Measurements from ENCODE around the gene AOC1.

The AOC1 gene

DNA sequence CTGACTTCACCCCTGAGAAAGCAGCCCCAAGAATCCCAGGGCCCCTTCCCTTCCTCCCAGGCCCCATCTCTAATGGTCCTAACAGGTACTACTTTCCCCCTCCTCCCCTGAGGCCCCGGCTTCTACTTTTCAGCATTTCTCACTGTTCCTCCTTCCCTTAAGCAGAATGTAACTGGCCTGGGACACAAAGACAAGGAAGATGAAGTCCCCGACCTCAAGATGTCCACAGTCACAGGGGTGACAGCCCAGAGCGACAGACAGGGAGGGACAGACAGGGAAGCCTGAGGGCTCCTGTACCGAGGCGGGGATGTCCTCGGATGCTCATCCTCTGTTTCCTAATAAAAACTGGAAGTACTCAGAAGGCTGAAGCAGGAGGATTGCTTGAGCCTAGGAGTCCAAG, 11.6 kb downstream of the AOC1 start:
- Mint-ChIP-seq H3K4me1 (no peaks in the 10 kb centered on the region), H3K4me3 (no peak overlapping the region), H3K9me3 (no peaks in the 10 kb centered on the region), H3K27me3 (peaks cover 39% of the 10 kb centered on the region), H3K36me3 (peaks cover 5% of the 10 kb centered on the region), H3K27ac (no peak overlapping the region)
- ATAC-seq, result no peak

DNA sequence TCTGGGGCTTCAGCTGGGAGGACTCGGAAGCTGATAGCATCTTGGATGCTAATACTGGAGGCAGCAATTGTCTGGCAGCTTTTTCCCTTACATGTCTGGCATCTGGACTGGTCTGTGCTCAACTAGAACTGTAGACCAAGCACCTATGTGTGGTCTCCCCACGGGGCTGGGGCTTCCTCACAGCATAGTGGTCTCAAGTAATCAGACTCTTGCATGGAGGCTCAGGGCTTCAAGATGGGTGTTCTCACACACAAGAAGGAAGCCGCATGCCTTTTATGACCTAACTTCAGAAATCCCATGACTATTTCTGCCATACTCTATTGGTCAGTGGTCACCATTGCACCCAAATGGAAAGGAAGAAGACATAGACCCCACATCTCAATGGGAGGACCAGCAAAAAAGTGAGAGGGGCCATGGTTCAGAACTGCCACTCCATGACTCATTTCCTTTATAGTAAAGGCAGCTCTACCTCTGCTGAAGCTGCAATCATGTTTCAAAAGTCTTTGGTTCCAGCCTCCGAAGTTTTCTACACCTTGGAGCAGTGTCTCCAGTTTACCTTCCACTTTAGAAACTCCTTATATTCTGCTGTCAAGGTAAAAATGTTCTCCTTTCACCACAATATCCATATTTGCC, 14.7 kb downstream of the AOC1 start:
- peaks cover 4% of the 10 kb centered on the region for H3K36me3 Mint-ChIP-seq
- no peaks in the 10 kb centered on the region for H3K4me1 Mint-ChIP-seq
- H3K4me3 Mint-ChIP-seq, result no peak overlapping the region
- H3K27me3 Mint-ChIP-seq, result peaks cover 37% of the 10 kb centered on the region
- no peaks in the 10 kb centered on the region for H3K9me3 Mint-ChIP-seq
- ATAC-seq, result no peak
- H3K27ac Mint-ChIP-seq, result no peak overlapping the region

DNA sequence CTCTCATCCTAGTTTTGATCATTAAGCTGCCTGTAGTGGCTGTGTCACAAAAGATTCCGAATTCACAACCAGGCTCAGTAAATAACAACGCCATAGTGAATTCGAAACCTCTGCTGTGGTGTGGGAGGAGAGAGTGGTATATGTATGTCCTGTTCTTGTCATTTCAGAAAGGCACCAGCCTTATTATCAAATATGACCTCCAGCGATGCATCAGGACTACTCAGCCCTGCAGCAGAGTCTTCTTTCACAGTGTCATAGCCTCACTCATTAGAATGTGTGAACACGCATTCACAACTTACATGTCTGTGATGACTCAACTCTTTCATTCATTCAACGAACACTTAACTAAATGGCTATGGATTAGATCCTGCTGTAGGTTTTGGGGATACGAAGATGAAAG, 15.3 kb downstream of the AOC1 start:
- H3K9me3 Mint-ChIP-seq, result no peaks in the 10 kb centered on the region
- H3K27me3 Mint-ChIP-seq, result peaks cover 31% of the 10 kb centered on the region
- no peak overlapping the region for H3K27ac Mint-ChIP-seq
- H3K4me1 Mint-ChIP-seq, result no peaks in the 10 kb centered on the region
- no peaks in the 10 kb centered on the region for H3K36me3 Mint-ChIP-seq
- H3K4me3 Mint-ChIP-seq, result no peak overlapping the region
- no peak for ATAC-seq

DNA sequence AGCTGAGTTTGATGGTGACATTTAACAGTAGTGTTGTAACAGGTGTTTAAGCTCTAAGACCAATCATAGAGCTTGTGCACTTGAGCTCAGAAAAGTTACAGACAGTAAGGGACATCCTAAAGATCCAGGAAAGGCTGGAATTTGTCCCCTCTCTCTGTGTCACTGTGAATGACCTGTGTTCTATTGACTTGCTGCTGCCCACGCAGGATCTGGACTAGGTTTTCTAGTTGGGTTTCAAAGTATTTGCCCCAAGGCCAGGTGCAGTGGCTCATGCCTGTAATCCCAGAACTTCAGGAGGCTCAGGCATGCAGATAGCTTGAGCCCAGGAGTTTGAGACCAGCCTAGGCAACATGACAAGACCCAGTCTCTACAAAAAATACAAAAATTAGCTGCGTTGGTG, 17.1 kb downstream of the AOC1 start:
- H3K4me3 Mint-ChIP-seq, result no peak overlapping the region
- no peaks in the 10 kb centered on the region for H3K4me1 Mint-ChIP-seq
- ATAC-seq, result no peak
- no peaks in the 10 kb centered on the region for H3K9me3 Mint-ChIP-seq
- H3K36me3 Mint-ChIP-seq, result no peaks in the 10 kb centered on the region
- H3K27me3 Mint-ChIP-seq, result peaks cover 16% of the 10 kb centered on the region
- no peak overlapping the region for H3K27ac Mint-ChIP-seq

DNA sequence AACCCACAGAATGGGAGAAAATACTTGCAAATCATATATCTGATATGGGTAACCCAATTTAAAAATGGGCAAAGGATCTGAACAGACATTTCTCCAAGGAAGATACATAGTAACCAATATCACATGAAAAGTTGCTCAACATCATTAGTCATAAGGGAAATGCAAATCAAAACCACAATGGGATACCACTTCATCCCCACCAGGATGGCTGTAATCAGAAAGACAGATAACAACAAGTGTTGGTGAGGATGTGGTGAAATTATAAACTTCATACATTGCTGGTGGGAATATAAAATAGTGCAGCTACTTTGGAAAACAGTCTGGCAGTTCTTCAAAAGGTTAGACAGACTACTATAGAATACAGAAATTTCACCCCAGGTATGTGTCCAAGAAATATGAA, 19.3 kb downstream of the AOC1 start:
- no peak overlapping the region for H3K4me3 Mint-ChIP-seq
- no peak for ATAC-seq
- H3K9me3 Mint-ChIP-seq, result no peaks in the 10 kb centered on the region
- H3K4me1 Mint-ChIP-seq, result peaks cover under 1% of the 10 kb centered on the region
- H3K27ac Mint-ChIP-seq, result no peak overlapping the region
- peaks cover 16% of the 10 kb centered on the region for H3K27me3 Mint-ChIP-seq
- no peaks in the 10 kb centered on the region for H3K36me3 Mint-ChIP-seq

DNA sequence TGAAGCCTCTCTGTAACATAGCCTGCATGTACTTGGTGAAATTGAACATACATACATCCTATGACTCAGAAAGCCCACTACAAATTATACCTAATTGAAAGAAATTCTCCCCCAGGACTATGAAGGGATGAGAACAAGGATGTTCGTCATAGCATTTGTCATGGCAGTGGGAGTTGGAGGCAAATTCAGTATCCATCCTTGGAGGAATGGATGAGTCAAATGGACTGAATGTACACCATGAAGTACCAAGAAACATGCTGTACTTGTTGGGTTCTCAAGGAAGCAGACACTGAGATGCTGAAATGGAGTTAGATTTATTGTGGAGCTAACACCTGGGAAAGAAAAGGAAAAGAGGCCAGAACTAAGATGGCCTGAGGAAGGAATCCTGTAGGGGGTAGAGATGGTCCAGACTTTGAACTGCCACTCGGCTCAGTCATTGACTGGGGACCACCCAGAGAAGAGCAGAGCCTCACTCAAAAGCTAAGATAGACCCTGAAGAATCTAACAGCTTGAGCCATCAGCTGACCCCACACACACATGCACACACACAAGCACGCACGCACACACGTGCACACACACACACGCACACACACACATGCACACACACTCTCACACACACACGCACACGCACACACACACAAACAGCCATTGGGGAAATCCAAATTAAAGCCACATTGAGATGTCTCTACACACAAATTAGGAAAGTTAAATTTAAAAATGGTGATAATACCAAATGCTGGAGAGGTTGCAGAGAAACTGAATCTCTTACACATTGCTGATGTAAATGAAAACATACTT, 22.3 kb downstream of the AOC1 start:
- no peak for ATAC-seq
- Mint-ChIP-seq H3K27ac (no peak overlapping the region), H3K4me1 (peaks cover 15% of the 10 kb centered on the region), H3K27me3 (no peaks in the 10 kb centered on the region), H3K4me3 (no peak overlapping the region), H3K36me3 (no peaks in the 10 kb centered on the region), H3K9me3 (peaks cover 7% of the 10 kb centered on the region)

DNA sequence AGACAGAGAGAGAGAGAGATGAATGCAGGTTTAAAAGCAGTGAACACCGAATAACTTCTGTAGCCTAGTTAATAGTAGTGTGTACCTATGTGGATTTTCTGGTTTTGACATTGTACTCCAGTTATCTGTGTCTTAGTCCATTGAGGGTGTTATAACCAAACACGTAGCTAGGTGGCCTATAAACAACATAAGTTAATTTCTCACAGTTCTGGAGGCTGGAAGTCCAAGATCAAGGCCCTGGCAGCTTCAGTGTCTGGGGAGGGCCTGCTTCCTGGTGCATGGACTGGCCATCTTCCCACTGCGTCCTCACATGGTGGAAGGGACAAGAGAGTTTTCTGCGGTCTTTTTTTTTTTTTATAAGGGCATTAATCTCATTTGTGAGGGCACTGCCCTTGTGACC, 23.5 kb downstream of the AOC1 start:
- peaks cover 15% of the 10 kb centered on the region for H3K4me1 Mint-ChIP-seq
- peaks cover 18% of the 10 kb centered on the region for H3K9me3 Mint-ChIP-seq
- no peak overlapping the region for H3K4me3 Mint-ChIP-seq
- no peak overlapping the region for H3K27ac Mint-ChIP-seq
- H3K27me3 Mint-ChIP-seq, result no peaks in the 10 kb centered on the region
- peaks cover 9% of the 10 kb centered on the region for H3K36me3 Mint-ChIP-seq
- ATAC-seq, result no peak

DNA sequence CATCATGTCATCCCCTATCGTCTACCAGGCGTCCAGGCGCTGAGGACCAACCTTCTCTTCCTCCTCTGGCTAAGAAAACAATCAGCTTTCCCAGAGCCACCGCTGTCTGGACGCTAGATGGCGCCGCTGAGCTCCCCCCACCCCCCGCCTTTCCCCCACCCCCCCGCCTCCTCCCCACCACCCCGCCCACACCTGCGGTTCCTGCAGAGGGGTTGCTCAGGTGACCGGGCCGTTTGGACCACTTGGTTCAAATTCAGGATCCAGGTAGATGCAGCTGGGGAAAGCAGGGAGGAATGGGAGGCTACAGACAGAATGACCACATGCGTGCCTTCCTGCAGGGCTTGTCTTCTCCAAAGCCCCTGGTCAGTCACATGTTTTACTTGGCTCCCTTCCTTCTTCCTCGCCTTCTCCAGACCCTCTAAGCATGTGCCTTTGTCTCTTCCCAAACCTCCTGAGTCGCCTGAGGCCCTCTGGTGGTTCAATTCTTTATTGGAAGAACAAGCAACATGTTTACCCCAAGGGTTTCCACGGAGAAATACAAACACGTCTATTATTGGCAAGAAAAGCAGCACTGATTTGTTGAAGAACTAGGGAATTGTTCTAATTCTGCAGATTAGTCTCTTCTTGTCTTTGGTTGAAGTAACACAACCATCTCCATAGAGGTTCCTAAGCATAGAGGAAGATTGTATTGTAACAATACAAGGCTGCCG, 24.7 kb downstream of the AOC1 start:
- H3K4me1 Mint-ChIP-seq, result peaks cover 15% of the 10 kb centered on the region
- H3K9me3 Mint-ChIP-seq, result peaks cover 22% of the 10 kb centered on the region
- H3K36me3 Mint-ChIP-seq, result peaks cover 13% of the 10 kb centered on the region
- H3K27ac Mint-ChIP-seq, result no peak overlapping the region
- H3K4me3 Mint-ChIP-seq, result no peak overlapping the region
- no peak for ATAC-seq
- no peaks in the 10 kb centered on the region for H3K27me3 Mint-ChIP-seq

DNA sequence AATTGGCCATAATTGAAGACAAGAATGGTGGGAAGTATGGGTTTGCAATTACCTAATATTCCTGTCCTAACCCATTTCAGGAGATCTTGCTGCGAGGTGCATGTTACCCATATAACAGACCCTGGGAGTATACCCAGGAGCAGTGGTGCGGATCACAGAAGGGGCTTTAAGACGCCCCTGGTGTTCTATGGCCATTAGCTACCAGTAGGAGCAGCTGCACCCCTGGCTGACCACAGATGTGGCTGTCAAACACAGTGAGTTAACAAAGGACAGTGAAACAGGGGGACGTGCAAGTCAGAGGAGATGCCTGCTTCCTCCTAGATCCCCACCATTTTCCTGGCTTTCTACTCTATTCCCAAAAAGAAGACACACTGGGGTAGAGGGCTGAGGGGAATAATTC, 25.2 kb downstream of the AOC1 start:
- peaks cover 27% of the 10 kb centered on the region for H3K9me3 Mint-ChIP-seq
- no peak overlapping the region for H3K4me3 Mint-ChIP-seq
- no peak overlapping the region for H3K27ac Mint-ChIP-seq
- no peaks in the 10 kb centered on the region for H3K27me3 Mint-ChIP-seq
- ATAC-seq, result no peak
- peaks cover 18% of the 10 kb centered on the region for H3K36me3 Mint-ChIP-seq
- peaks cover 15% of the 10 kb centered on the region for H3K4me1 Mint-ChIP-seq

DNA sequence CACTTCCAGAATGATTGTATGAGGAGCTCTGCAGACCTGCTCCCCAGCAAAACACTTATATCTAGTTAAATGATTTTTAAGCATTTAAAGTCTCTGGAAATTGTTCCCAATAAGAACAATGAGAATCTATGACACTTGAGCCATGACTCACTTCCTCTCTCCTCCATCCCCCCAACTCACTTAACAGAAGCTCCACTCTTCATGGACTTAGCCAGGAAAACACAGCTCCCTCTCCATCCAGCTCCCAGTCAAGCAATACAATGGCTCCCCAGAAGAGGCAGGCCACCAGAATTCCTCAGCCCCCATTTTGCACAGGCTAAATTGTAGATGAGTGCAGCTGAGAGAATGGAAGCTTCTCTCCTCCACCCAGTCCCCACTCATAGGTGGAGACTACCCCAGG, 27.0 kb downstream of the AOC1 start:
- Mint-ChIP-seq H3K27me3 (no peaks in the 10 kb centered on the region), H3K4me3 (no peak overlapping the region), H3K4me1 (peaks cover 15% of the 10 kb centered on the region), H3K9me3 (peaks cover 36% of the 10 kb centered on the region), H3K27ac (no peak overlapping the region), H3K36me3 (peaks cover 30% of the 10 kb centered on the region)
- no peak for ATAC-seq

DNA sequence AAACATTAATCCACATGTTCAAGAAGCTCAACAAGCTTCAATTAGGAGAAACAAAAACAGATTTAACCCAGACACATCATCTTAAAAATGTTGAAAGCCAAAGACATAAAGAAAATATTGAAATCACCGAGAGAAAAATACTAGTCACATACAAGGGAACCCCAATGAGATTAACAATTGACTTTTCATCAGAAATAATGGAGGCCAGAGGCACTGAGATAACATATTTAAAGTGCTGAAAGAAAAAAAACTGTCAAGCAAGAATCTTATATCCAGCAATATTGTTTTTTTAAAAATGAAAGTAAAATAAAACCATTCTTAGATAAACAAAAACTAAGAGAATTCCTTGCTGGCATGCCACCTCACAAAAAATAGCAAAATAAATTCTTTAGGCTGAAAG, 28.9 kb downstream of the AOC1 start:
- no peak overlapping the region for H3K27ac Mint-ChIP-seq
- no peak overlapping the region for H3K4me3 Mint-ChIP-seq
- peaks cover 15% of the 10 kb centered on the region for H3K4me1 Mint-ChIP-seq
- no peak for ATAC-seq
- H3K27me3 Mint-ChIP-seq, result no peaks in the 10 kb centered on the region
- H3K36me3 Mint-ChIP-seq, result peaks cover 44% of the 10 kb centered on the region
- peaks cover 46% of the 10 kb centered on the region for H3K9me3 Mint-ChIP-seq

DNA sequence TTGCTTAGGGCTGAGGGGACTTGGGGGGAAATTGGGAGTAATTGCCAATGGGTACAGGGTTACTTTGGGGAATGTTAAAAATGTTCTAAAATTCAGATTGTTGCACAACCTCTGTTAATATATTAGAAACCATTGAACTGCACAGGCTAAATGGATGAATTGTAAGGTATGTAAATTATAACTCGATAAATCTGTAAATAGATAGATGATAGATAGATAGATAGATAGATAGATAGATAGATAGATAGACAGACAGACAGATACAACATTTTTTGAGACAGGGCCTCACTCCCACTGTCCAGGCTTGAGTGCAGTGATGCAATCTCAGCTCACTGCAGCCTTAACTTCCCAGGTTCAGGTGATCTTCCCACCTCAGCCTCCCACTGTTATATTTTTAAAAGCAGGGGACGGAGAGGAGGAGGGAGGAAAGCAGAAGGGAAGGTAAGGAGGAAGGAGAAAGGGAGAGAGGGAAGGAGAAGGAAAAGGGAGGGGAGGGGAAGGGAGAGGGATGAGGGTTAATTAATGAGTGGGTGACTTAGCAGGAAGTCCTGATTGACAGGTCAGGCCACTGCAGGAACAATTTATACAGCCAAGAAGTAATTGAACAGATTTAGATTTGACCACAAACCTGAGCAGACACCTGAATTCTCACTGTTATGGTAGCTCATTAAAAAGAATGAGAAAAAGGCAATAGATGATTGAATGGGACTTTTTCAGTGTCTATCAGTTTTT, 38.7 kb downstream of the AOC1 start:
- Mint-ChIP-seq H3K4me3 (no peak overlapping the region), H3K36me3 (peaks cover 17% of the 10 kb centered on the region), H3K9me3 (peaks cover 12% of the 10 kb centered on the region), H3K4me1 (peaks cover 30% of the 10 kb centered on the region), H3K27me3 (no peaks in the 10 kb centered on the region), H3K27ac (peak overlapping the region; percentile 26)
- peak; percentile 16 for ATAC-seq

DNA sequence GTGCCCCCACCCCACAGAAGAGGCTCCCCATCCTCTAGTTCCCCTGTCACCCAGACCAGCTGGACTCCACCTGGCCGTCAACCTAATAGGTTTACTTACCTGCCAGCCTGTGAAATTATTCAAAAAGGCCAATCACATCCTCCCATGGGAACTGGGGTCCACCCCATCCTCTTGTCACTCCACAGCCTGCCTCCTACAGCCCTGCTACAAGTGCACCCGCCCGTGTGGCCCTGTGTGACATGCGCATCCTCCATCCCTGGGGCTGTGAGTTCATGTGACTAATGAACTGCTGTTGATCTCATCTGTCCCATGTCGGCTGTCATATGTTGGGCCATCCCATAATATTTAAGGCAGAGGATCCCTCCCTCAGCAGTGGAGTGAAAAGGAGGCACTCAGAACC, 39.4 kb downstream of the AOC1 start:
- H3K27me3 Mint-ChIP-seq, result no peaks in the 10 kb centered on the region
- H3K4me1 Mint-ChIP-seq, result peaks cover 37% of the 10 kb centered on the region
- H3K4me3 Mint-ChIP-seq, result no peak overlapping the region
- H3K36me3 Mint-ChIP-seq, result peaks cover 17% of the 10 kb centered on the region
- ATAC-seq, result peak; percentile 76
- peak overlapping the region; percentile 29 for H3K27ac Mint-ChIP-seq
- peaks cover 12% of the 10 kb centered on the region for H3K9me3 Mint-ChIP-seq

DNA sequence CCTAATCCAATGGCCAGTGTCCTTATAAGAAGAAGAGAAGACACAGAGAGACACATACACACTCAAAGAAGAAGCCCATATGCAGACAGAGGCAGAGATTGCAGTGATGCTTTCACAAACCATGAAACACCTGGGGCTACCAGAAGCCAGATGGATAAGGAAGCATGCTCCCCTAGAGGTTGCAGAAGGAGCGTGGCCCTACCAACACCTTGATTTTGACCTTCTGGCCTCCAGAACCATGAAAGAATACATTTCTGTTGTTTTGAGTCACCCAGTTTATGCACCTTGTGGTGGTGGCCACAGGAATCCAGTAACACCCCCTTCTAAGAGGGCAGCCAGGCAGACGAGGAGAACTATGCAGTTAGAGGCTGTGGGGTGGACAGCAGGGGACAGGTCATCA, 43.5 kb downstream of the AOC1 start:
- H3K9me3 Mint-ChIP-seq, result peaks cover 5% of the 10 kb centered on the region
- no peak overlapping the region for H3K4me3 Mint-ChIP-seq
- no peaks in the 10 kb centered on the region for H3K27me3 Mint-ChIP-seq
- peaks cover 66% of the 10 kb centered on the region for H3K4me1 Mint-ChIP-seq
- H3K27ac Mint-ChIP-seq, result peak overlapping the region; percentile 83
- ATAC-seq, result no peak
- peaks cover 6% of the 10 kb centered on the region for H3K36me3 Mint-ChIP-seq

DNA sequence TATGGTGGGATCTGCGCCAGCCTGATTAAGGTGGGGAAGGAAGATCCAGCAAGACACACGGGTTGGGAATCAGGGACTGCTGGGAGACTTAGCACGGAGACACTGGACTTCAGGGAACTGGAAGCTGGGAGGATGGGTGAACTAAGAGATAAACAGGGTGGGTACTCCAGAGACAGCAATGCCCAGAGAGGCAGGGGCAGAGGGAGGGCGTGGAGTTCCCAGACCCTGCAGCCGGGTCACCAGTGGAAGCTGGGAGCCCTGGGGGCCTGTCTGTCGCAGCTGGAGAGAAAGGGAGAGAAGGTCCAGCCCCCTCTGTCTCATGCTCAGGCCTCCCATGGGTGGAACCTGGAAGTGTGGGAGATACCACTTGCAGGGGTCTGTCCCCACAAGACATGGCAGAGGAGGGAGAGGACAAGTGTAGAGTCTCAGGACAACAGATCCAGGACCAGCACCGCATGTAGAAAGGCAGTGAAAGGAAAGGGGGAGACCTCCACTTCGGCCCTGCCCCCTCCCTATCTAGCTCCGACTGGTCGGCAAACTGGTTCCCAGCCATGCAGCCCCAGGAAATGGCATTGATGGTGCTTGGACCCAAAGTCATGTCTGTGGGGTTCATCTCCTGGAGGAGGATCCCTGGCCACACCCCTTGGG, 44.4 kb downstream of the AOC1 start:
- Mint-ChIP-seq H3K36me3 (peaks cover 6% of the 10 kb centered on the region), H3K9me3 (peaks cover 5% of the 10 kb centered on the region), H3K4me3 (no peak overlapping the region), H3K27me3 (no peaks in the 10 kb centered on the region), H3K4me1 (peaks cover 66% of the 10 kb centered on the region), H3K27ac (peak overlapping the region; percentile 83)
- ATAC-seq, result no peak
